Transverse colon (tissue), 4 donors: Measurements from ENCODE around the gene CD3D.

Experiments
- CTCF ChIP-seq, 5 experiments: fragments of 200-600 bp in 3 of 5; fragments of 450-650 bp in 2 of 5; sonication (generic) in 3 of 5; IDR thresholded peaks; 1 replicate in 2 of 5; 2 replicates in 3 of 5; pipeline ENCODE4 v1.5.1; 2016 to 2017; ENCODE audit warnings: antibody characterized with exemption in 5 of 5, inconsistent platforms in 3 of 5, mild to moderate bottlenecking in 2 of 5, moderate library complexity in 1 of 5
- EP300 ChIP-seq: sonication (generic); formaldehyde crosslinking; IDR thresholded peaks from one replicate; pipeline ENCODE4 v1.6.1; 2017; ENCODE audit warnings: antibody characterized with exemption, low read depth
- POLR2AphosphoS5 ChIP-seq, 3 donors: sonication (generic); formaldehyde crosslinking; IDR thresholded peaks; one replicate each; pipeline ENCODE4 v1.6.1; 2016; ENCODE audit warnings: antibody characterized with exemption in 3 of 3

DNA sequence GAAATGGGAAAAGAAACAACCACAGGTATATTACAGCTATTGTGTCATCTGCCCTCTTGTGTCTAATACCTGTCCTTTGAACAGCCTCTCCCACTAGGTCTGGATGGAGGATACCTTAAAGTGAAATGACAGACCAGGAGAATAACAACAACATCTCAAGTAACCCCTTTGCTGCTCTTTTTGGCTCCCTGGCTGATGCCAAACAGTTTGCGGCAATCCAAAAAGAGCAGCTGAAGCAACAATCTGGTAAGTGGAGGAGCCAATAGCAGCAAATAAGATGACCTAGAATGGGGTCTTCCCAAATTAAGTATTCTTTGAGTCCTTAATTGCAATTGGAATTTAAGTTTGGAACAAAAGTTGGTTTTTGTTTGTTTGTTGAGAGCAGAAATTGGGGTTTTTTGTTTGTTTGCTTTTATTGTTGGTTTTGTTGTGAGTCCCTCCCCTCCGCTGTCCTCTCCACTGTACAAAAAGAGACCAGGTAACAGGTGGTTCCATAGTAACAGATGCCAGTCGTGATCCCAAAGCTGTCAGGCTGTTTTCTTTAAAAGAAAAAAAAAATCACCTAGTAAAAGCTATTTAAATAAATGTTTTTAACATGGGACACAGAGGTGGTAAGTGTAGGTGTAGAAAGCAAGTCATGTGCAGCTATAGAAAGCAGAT, 22.6 kb upstream of the CD3D start:
- no peak for TF ChIP-seq EP300
- no peak for TF ChIP-seq POLR2AphosphoS5 (IDR thresholded peaks at IDR 0.05)
- TF ChIP-seq CTCF (IDR thresholded peaks at IDR 0.05) = no peak
